GM21717 (cell line): ENCODE measurements around the gene DTX3.
"Not testable (repeated sequence)": the region's sequence is repeated elsewhere in the genome, so short reads cannot be mapped to it uniquely, and the experiment has no call there.

Source experiments
- ATAC-seq: cut with Tn5 transposase; IDR thresholded peaks from one replicate; pipeline ENCODE4 v1.9.1; 2021; ENCODE audit warnings: mild to moderate bottlenecking, moderate library complexity; ENCODE audit not compliant: unreplicated experiment

The DTX3 gene, protein sequence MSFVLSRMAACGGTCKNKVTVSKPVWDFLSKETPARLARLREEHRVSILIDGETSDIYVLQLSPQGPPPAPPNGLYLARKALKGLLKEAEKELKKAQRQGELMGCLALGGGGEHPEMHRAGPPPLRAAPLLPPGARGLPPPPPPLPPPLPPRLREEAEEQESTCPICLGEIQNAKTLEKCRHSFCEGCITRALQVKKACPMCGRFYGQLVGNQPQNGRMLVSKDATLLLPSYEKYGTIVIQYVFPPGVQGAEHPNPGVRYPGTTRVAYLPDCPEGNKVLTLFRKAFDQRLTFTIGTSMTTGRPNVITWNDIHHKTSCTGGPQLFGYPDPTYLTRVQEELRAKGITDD

DNA sequence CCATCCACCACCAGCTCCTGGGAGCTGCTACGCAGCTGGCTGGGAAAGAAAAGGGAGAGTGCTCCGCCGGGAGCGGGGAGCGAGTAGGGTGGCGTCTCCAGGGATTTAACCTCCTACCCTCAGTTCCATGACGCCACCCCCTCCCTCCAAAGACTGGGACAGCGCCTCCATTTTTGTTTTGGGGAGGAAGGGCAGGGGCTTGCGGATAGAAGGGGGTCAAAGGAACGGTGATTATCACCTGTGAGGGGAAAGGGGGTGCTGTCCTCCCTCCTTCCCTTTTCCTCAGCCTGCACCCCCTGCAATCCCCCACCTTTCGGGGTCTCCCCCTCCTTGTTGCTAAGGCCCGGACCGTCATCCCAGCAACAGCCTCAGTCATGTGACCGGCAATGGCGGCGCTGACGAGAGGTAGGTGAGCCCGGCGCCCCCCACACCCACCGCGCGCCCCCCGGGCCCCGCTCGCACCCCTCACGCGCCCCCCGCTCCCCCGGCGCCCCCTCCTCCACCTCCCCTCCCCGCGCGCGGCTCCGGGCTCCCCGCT is at the start of gene DTX3:
DTX3 (plus strand) TSS at position 371 of the 538 bp plus-strand sequence. CDS start 1,694 bp downstream, outside the sequence.
- ATAC-seq, result no peak

DNA sequence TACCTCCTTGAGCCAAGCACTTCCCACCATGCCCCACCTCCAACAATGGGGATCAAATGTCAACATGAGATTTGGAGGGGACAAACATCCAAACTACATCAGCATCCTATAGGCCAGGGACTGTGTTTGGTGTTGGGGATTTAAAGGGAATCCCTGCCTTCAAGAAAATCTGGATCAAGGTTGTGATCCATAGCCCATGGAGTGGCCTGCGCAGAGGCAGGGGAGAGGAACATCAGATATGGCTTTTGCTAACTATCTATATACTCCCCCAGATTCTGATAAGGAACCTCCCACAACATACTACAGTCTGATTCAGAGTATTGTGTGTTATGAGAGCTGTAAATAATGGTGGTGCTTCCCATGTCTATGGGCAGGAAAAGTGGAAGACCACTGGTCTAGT is 49.7 kb upstream of the DTX3 start:
- ATAC-seq, result no peak

DNA sequence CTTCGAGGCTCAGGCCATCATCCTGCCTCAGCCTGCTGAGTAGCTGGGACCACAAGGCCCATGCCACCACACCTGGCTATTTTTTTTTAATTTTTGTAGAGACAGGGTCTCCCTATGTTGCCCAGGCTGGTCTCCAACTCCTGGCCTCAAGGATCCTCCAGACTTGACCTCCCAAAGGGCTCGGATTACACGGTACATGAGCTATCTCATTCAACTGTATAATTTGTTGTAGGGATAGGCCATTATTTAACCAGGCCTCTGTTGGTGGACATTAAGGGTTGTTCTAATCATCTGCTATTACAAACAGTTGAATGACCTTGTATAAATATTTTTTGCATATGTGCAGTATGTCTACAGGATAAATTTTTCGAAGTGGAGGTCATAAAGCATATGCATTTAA is 45.8 kb upstream of the DTX3 start:
- ATAC-seq, result no peak

DNA sequence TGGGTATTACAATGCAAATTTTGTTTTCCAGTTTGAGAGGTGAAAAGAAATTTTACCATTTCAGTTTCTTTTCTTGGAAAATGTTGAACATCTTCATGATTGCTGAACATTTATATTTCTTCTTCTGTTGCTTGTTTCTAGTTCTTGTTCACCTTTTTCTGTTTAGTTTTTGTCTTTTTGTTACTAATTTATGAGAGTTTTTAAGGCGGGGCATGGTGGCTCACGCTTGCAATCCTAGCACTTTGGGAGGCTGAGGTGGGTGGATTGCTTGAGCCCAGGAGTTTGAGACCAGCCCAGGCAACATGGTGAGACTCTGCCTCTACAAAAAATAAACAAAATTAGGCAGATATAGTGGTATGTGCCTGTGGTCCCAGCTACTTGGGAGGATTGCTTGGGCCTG is 44.1 kb upstream of the DTX3 start:
- ATAC-seq, result no peak

DNA sequence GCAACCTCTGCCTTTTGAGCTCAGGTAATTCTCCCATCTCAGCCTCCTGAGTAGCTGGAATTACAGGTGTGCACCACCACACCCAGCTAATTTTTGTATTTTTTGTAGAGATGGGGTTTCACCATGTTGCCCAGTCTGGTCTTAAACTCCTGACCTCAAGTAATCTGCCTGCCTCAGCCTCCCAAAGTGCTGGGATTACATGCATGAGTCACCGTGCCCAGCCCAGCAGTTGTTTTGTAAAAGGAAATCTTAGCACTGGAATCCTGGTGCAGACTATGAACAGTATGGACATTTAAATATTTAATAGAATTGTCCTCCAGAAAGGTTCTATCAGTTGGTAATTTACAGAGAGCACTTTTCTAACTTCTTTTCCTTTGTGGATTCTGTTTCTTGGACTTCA is 43.5 kb upstream of the DTX3 start:
- not testable (repeated sequence) for ATAC-seq

DNA sequence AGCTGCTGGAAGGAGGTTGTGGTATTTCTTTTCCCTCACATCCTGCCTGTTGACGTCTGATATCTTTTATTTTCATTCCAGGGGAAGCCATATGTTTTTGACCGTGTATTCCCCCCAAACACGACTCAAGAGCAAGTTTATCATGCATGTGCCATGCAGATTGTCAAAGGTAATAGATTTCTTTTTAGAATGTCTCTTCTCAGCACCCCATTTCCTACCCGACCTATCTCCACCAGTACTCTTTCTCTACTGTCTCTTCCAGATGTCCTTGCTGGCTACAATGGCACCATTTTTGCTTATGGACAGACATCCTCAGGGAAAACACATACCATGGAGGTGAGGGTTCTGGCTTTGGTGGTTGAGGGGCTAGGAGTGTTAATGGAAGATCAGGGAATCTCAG is 41.3 kb upstream of the DTX3 start:
- no peak for ATAC-seq

DNA sequence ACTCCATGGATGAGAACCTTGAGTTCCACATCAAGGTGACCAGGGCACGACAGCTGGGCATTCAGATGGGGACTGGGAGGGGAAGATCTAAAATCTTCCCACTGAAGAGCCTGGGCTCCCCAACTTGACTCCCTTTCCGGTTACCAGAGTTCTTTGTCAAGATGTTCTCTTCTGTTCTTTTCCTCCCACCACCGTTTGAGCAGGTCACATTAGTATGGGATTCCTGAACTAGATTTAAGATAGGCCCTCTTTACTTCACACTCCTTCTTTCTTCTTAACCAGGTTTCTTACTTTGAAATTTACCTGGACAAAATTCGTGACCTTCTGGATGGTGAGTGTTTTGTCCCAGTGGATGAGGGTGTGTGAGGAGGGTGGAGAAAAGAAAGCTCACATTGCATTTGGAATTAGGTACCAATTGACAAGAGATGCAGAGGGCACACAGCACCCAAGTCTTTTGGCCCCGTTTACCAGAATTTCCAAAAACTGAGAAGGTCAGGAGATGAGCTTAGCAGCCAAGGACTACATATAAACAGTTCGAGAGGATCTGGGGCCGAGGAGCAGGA is 40.4 kb upstream of the DTX3 start:
- ATAC-seq, result no peak

DNA sequence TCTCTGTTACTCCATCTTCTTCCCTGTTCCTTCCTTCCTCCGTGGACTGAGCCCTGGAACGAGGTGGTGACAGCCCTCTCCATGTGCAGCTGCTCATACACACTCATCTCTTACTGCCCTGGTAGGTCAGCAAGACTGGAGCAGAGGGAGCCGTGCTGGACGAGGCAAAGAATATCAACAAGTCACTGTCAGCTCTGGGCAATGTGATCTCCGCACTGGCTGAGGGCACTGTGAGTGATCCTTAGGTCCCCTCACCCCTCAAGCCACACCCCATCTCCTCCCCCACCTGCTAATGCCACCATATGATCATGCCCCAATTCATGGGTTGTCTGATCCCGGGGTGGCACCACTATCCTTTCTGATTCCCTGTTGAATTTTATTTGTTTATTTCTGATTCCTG is 35.8 kb upstream of the DTX3 start:
- ATAC-seq, result no peak

DNA sequence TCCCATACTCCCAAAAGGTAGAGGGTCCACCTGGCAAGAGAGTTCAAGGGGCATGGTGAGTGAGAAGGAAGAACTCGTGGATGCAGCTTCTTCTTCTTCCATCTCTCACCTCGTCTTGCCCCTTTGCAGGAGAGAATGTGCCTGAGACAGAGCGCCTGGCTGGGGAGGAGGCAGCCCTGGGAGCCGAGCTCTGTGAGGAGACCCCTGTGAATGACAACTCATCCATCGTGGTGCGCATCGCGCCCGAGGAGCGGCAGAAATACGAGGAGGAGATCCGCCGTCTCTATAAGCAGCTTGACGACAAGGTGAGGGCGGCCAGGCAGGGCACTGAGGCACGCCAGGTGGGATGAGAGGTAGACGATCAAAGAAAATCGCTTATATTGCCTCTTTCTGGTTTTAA is 34.8 kb upstream of the DTX3 start:
- no peak for ATAC-seq

DNA sequence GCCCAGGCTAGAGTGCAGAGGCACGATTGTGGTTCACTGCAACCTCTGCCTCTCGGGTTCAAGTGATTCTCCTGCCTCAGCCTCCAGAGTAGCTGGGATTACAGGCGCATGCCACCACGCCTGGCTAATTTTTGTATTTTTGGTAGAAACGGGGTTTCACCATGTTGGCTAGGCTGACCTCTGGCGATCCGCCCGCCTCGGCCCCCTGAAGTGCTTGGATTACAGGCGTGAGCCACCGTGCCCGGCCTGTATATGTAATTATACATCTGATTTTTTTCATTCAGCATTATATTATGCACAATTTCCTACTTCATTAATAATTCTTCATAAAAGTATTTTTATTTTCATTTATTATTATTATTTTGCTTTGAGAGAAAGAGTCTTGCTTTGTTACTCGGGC is 34.2 kb upstream of the DTX3 start:
- not testable (repeated sequence) for ATAC-seq

DNA sequence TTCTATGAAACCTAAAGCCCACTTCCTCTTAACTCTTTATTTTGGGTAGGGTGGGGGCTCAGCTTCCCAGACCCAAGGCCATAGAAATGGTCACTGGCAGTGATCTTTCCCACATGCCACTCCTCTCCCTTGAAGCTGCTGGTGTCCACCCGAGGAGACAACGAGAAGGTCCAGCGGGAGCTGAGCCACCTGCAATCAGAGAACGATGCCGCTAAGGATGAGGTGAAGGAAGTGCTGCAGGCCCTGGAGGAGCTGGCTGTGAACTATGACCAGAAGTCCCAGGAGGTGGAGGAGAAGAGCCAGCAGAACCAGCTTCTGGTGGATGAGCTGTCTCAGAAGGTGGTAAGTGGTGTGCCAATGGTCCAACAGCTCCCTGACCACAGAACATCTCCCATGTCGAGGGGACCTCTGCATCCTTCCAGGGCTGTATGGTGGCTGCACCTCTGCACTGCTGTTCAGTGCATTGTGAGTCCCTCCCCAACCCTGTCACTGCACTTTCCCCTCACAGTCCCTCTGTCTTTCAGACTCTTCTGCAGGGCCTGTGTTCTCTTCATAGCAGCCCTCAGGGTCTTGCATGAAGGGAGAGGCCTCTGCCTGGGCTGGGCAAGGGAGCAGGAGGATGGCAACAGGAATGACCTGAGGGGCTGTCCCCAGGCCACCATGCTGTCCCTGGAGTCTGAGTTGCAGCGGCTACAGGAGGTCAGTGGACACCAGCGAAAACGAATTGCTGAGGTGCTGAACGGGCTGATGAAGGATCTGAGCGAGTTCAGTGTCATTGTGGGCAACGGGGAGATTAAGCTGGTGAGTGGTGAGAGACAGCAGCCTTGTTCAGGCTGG is 32.5 kb upstream of the DTX3 start:
- no peak for ATAC-seq

DNA sequence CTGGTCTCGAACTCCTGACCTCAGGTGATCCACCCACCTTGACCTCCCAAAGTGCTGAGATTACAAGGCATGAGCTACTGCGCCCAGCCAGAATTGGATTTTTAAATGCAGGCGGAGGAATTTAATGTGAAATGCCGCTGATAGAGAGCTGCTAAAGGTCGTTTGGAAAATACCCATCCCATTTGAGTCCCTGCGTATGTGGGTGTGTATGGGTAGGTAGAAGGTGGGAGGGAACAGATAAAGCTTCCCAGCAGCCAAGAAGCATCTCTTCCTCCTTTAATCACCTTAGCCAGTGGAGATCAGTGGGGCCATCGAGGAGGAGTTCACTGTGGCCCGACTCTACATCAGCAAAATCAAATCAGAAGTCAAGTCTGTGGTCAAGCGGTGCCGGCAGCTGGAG is 29.8 kb upstream of the DTX3 start:
- ATAC-seq, result no peak

DNA sequence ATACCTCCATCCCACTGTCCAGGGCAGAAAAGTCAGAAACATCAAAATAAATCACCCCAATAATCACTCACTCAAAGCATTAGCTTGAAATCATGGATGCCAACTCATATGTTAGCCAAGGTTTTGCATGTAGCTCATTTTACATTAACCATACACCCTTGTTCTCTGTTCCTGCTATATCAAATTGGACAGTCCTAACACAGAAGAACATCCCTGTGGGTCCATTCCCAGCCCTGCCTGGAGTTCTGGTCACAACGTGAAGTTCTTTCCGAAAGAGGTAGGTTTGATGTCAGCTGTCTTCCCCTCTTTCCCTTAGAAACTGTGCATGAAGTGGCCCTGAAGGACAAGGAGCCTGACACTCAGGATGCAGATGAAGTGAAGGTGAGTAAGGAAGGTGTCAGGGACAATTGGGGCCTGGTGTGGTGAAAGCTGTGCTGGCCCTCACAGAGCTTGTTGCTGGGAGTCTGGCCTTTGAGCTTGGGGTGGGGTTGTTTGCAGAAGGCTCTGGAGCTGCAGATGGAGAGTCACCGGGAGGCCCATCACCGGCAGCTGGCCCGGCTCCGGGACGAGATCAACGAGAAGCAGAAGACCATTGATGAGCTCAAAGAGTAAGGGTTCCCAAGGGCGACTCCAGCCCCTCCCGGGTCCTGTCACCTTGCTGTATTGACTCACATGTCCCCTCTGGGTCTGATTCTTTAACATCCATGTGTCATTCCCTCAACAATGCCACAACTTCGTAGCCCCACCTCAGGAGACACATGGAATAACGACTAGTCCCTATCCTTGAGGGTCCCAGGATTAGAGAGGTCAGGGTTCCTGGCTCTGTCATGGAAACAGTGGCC is 28.6 kb upstream of the DTX3 start:
- no peak for ATAC-seq

DNA sequence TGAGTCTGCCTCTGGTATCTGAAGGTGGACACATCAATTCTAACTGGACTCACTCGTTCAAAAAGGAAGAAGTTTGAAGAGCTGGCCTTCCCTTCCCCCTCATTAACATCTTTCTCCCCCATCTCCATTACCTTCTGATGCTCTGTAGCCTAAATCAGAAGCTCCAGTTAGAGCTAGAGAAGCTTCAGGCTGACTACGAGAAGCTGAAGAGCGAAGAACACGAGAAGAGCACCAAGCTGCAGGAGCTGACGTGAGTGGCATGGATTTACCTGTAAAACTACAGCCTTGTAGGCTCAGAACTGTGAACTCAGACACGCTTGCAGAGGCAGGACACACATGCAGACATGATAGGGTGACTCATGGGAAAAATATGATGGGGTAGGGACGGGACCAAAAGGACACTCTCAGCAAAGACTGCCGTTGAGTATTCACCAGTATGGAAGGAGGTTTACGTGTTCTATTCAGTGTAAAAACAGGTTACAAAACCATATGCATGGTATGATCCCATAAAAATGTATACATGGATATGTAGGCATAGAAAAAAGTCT is 27.9 kb upstream of the DTX3 start:
- ATAC-seq, result no peak

DNA sequence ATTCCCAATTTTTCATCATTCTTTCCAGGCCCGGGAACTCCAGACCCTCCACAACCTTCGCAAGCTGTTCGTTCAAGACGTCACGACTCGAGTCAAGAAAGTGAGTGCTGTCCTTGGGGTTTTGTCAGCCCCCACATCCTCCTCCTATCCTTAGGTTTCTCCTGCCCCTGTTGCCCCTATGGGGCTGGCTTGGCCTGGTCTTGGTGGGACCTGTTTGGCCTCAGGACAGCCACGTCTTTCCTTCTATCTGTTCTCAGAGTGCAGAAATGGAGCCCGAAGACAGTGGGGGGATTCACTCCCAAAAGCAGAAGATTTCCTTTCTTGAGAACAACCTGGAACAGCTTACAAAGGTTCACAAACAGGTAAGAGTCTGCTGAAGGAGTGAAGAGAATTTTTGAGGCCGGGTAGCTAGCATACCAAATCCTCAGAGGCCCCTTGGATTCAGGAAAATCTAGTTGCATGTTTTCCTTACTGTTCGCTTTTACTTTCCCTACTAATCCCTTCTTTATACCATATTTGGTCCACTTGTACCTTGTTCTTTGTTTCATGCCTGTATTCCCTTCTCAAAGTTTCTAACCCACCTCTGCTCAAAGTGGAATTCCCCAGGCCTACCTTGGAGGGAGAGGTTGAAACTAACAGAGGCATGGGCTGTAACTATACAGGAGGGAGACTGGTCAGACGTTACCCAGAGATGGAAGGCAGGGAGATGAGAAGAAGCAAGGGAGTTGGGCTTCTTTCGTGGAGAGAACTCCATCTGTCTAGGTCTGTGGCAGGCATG is 26.5 kb upstream of the DTX3 start:
- no peak for ATAC-seq

DNA sequence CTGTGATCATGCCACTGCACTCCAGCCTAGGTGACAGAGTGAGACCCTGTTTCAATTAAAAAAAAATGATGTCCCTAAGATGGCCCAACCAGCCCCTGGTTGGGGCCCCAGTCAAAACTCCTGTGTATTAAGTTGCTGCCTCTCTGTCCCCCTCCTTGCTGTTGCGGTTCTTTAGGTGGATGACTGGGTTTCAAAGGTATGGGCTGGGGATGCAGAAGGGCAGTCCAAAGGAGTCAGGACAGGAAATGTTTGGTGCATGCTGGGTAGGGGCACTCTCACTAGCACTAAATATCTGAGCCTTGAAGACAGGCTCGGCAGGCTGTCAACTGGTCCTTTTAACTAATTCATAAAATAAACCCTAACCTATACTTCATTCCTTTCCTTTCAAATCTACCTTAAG is 25.6 kb upstream of the DTX3 start:
- ATAC-seq, result no peak

DNA sequence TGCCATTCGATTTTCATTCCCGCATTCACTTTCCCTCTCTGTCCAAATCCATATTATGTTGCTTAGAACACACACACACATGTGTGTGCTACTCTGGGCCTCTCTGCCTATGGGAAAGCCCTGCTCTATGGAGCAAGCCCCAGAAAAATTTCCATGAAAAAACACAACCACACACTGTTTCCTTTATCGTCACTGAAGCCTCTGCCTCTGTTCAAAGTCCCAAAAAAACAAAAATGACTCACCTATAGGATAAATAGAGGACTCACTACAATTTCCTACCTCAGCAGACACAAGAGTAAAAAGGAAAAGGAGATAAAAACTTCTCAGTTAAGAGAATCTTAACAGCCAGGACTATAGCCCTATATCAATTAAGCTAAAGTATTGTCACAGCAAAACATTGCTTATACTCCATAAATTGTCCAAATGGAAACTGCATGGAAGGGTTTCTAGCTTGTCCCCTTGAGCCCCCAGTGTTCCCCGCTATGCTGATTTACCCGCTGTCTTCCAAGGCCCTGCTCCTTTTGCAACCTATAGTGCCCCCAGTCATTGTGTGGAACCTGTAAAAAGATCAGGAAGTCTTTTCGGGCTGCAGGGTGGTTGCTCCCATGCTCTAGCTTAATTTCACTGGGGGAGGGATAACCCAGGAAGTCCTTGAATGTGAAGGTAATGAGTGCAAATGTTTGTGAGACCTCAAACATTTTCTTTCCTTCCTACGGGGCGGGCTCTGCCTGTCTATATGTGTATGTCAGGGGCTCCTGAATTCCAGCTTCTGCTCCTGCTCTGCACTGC is 24.8 kb upstream of the DTX3 start:
- no peak for ATAC-seq

DNA sequence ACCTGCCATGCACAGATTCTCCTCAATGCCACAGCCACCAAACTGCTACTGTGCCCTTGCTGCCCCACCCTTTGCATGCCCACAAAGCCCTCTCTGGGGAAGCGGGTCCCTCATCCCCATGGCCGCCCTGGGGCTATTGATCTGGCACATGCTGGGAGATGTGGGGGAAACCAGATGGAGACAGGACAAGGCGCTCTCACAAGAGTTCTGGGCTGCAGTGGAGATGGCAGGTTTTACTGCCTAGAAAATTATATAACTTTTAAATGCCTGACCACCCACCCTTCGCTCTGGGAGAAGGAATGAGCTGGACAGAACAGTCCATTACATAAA is 24.2 kb upstream of the DTX3 start:
- ATAC-seq, result no peak

DNA sequence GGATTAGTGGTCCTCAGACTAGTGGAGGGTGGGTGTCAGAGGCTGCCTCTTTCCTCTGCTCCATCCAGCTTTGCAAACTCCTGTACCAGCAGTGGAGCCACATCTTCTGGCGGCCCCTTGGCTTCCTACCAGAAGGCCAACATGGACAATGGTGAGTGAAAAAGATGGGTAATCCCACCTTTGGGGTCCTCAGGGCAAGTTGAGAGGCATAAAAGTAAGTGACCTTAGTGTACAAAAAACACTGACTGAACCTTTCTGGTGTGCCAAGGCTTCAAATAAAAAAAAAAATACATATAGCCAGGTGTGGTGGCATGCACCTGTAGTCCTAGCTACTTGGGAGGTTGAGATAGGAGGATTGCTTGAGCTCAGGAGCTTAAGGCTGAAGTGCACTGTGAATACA is 22.8 kb upstream of the DTX3 start:
- ATAC-seq, result no peak
